HG03039 (cell line): Measurements from ENCODE around the gene RALGAPA1.

Experiments
- ATAC-seq: cut with Tn5 transposase; IDR thresholded peaks from one replicate; pipeline ENCODE4 v1.9.1; 2021; ENCODE audit warnings: mild to moderate bottlenecking, moderate library complexity; ENCODE audit not compliant: unreplicated experiment

RALGAPA1 gene

GRCh38 chr14:35503646-35504045 lies 305.4 kb downstream of the RALGAPA1 start:
- ATAC-seq = no peak

DNA sequence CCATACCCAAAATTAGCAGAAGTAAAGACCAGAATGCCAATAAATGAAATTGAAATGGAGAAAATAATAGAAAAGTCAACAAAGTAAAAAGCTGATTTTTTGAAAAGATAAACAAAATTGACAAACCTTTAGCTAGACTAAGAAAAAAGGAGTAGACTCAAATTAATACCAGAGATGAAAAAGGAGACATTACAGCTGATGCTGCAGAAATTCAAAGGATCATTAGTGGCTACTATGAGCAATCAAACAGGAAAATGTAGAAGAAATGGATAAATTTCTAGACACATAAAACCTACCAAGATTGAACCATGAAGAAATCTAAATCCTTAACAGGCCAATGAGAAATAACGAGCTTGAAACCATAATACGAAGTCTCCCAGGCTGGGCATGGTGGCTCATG lies 309.9 kb downstream of the RALGAPA1 start:
- ATAC-seq = no peak

DNA sequence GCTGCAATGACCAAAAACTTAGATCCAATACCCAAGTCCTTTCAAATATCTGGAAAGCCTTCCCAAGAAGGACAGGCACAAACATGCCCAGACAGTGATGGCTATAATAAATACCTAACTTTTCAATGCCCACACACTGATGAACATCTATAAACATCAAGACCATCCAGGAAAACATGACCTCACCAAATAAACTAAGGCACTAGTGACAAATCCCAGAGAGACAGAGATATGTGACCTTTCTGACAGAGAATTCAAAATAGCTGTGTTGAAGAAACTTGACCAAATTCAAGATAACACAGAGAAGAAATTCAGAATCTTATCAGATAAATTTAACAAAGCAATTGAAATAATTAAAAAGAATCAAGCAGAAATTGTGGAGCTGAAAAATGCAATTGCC lies 313.8 kb downstream of the RALGAPA1 start:
- no peak for ATAC-seq

DNA sequence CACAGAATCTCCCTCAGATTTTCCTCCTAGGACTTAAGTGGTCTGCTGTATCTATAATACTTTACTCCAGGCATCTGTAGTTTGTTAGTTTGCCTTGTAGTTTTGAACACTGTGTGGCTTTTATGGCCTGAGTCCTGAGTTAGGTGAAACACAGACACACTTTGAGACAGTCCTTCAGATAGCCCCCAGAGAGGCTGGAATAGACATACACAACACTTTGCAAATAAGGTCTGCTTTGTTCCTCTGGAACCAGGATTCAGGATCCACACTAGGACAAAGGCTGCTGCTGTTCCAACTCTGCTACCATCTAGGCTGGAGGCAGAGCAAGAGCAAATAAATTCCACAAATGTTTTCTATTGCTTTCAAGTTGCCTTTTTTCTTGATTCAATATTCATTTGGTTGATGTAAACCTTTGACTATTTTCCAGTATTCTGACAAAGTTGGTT lies 316.5 kb downstream of the RALGAPA1 start:
- ATAC-seq = no peak
